ENCODE results near the gene NEUROD2. TPM values are rescaled to one million over a fixed set of nuclear protein-coding genes. Genes with fewer than 3 reads are reported as not detected.

Gene NEUROD2
- total RNA-seq, 1 donor from 2014 or later: not detected

- intact Hi-C loops (cut with DNase I): loop anchor here (1.0 to 2.0 kb wide), 2 partner anchors 11 to 32 kb away; no protein-coding TSS in a partner anchor
- Histone ChIP-seq H3K36me3 (no peaks in the 10 kb centered on the region), H3K9me3 (no peaks in the 10 kb centered on the region), H3K27ac (no peak overlapping the region), H3K4me1 (peaks cover 11 to 23% of the 10 kb centered on the region in 2 donors), H3K27me3 (no peaks in the 10 kb centered on the region), H3K4me3 (no peak overlapping the region)
- TF ChIP-seq CTCF (IDR thresholded peaks at IDR 0.05): peak; percentile 58 to 72 (median 72)
- no peak for DNase-seq (ENCODE audit: low spot score in 2 of 2)
Observed at GRCh38 chr17:39634384-39634871, 26.7 kb upstream of the NEUROD2 start.

- TF ChIP-seq CTCF (IDR thresholded peaks at IDR 0.05): no peak
- no peak for DNase-seq (ENCODE audit: low spot score in 2 of 2)
- intact Hi-C loops (cut with DNase I): loop anchor here (1.0 to 2.0 kb wide), 2 partner anchors 10 to 33 kb away; no protein-coding TSS in a partner anchor
- Histone ChIP-seq H3K36me3 (no peaks in the 10 kb centered on the region), H3K27me3 (no peaks in the 10 kb centered on the region), H3K9me3 (no peaks in the 10 kb centered on the region), H3K4me3 (no peak overlapping the region), H3K4me1 (peaks cover 11 to 17% of the 10 kb centered on the region in 2 donors), H3K27ac (no peak overlapping the region)
Observed at GRCh38 chr17:39633570-39634183, 26.0 kb upstream of the NEUROD2 start.

- TF ChIP-seq CTCF (IDR thresholded peaks at IDR 0.05): no peak
Observed at GRCh38 chr17:39632153-39632941, 24.6 kb upstream of the NEUROD2 start.

GRCh38 chr17:39631403-39631802, 23.7 kb upstream of the NEUROD2 start:
- peaks cover 9 to 15% of the 10 kb centered on the region in 2 donors for H3K4me1 ChIP-seq

More at GRCh38 chr17:39632153-39632941, 24.6 kb upstream of the NEUROD2 start:
- DNase-seq (ENCODE audit: low spot score in 2 of 2): no peak
- Histone ChIP-seq H3K36me3 (no peaks in the 10 kb centered on the region), H3K27ac (no peak overlapping the region), H3K27me3 (peaks cover 2% of the 10 kb centered on the region), H3K9me3 (no peaks in the 10 kb centered on the region), H3K4me3 (no peak overlapping the region), H3K4me1 (peaks cover 5 to 10% of the 10 kb centered on the region in 2 donors)
- intact Hi-C loops (cut with DNase I): no loop called here

GRCh38 chr17:39629898-39630297, 22.2 kb upstream of the NEUROD2 start:
- Histone ChIP-seq H3K4me1 (peaks cover 7 to 11% of the 10 kb centered on the region in 2 donors), H3K9me3 (no peaks in the 10 kb centered on the region), H3K4me3 (no peak overlapping the region), H3K36me3 (no peaks in the 10 kb centered on the region), H3K27ac (no peak overlapping the region), H3K27me3 (peaks cover 13% of the 10 kb centered on the region)
- no peak for DNase-seq (ENCODE audit: low spot score in 2 of 2)
- TF ChIP-seq CTCF (IDR thresholded peaks at IDR 0.05): no peak
- intact Hi-C loops (cut with DNase I): no loop called here

More at GRCh38 chr17:39631403-39631802, 23.7 kb upstream of the NEUROD2 start:
- Histone ChIP-seq H3K36me3 (no peaks in the 10 kb centered on the region), H3K27ac (no peak overlapping the region), H3K9me3 (no peaks in the 10 kb centered on the region), H3K4me3 (no peak overlapping the region), H3K27me3 (peaks cover 12% of the 10 kb centered on the region)
- no peak for DNase-seq (ENCODE audit: low spot score in 2 of 2)
- intact Hi-C loops (cut with DNase I): no loop called here
- TF ChIP-seq CTCF (IDR thresholded peaks at IDR 0.05): no peak
